GM23338 (cell line): Measurements from ENCODE around the gene ELMO3. TPM values are rescaled to one million over a fixed set of nuclear protein-coding genes. Genes with fewer than 3 reads are reported as not detected.

Experiments used
- CREB1 ChIP-seq: fragments of 250-450 bp; sonication (Bioruptor Pico); IDR thresholded peaks from 2 replicates; pipeline ENCODE4 v1.5.0; 2020; ENCODE audit warnings: low read depth, mild to moderate bottlenecking, moderate library complexity
- EZH2 ChIP-seq: fragments of 200-600 bp; sonication (generic); IDR thresholded peaks from one replicate; pipeline ENCODE4 v1.8.0; 2017; ENCODE audit warnings: antibody characterized with exemption, mild to moderate bottlenecking, low read depth; ENCODE audit not compliant: unreplicated experiment
- EZH2phosphoT487 ChIP-seq: fragments of 200-600 bp; sonication (generic); IDR thresholded peaks from one replicate; pipeline ENCODE4 v1.8.1; 2018; ENCODE audit warnings: antibody characterized with exemption; ENCODE audit not compliant: unreplicated experiment
- JUNB ChIP-seq: IDR thresholded peaks from one replicate; pipeline ENCODE4 v1.6.1; 2016; ENCODE audit warnings: antibody characterized with exemption; ENCODE audit not compliant: unreplicated experiment
- NANOG ChIP-seq: IDR thresholded peaks from 2 replicates; pipeline ENCODE4 v1.6.1; 2016; ENCODE audit warnings: antibody characterized with exemption, borderline replicate concordance
- ZNF114 ChIP-seq: fragments of 250-450 bp; sonication (Bioruptor Pico); IDR thresholded peaks from 2 replicates; pipeline ENCODE4 v1.5.0; 2020; ENCODE audit warnings: mild to moderate bottlenecking, moderate library complexity
- ZNF331 ChIP-seq: fragments of 250-450 bp; sonication (Bioruptor Pico); IDR thresholded peaks from 2 replicates; pipeline ENCODE4 v1.5.0; 2020; ENCODE audit warnings: low read depth, mild to moderate bottlenecking, moderate library complexity
- polyA plus RNA-seq: library from polyadenylated mRNA; unstranded; fragments of >200 nt; fragmentation: Nextera tagmentation; extraction: Ambion mirVana; gene quantifications from 2 replicates; pipeline ENCODE4 v1.2.1, GENCODE V29; 2016
- total RNA-seq: library from RNA; depleted of rRNA; stranded (reverse); fragments of >200 nt; shearing (Covaris generic); gene quantifications from 2 replicates; pipeline ENCODE4 v1.2.3, GENCODE V29; 2014
- TF ChIP-seq, protein P1 (sequence below): fragments of 250-450 bp; sonication (Bioruptor Pico); IDR thresholded peaks from 2 replicates; pipeline ENCODE4 v1.5.0; 2020; ENCODE audit warnings: mild to moderate bottlenecking, moderate library complexity
- TF ChIP-seq, protein P2 (sequence below), 2 experiments: fragments of 200-600 bp in 1 of 2; sonication (generic) in 1 of 2; conservative IDR thresholded peaks; 2 replicates each; pipeline versions ENCODE4 v1.5.1 to v1.6.1; 2016 to 2017; ENCODE audit warnings: antibody characterized with exemption in 2 of 2, low read depth in 2 of 2, mild to moderate bottlenecking in 2 of 2, moderate library complexity in 1 of 2
- TF ChIP-seq, protein P3 (sequence below): IDR thresholded peaks from 2 replicates; pipeline ENCODE4 v1.6.1; 2016; ENCODE audit warnings: antibody characterized with exemption

ELMO3 gene
- total and polyA plus RNA-seq, 2 experiments from 2014 or later, result 4.7 to 16.2 TPM

DNA sequence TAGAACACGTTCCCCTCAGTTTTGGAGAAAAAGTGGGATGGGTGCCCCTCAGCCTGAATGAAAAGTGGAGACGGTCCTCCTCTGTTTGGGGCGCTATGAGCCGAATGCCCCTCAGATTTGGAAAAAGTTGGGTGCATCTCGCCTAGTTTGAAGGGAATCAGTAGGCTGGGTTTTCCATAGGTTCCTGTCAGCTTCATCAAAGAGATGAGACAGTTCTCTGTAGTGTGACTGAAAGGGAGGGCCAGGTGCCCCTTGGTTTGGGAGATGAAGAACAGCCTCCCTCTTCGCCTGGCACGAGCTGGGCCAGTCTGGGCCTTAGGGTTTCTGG lies 49.1 kb downstream of the ELMO3 start (continued):
- TF ChIP-seq, protein P1, sequence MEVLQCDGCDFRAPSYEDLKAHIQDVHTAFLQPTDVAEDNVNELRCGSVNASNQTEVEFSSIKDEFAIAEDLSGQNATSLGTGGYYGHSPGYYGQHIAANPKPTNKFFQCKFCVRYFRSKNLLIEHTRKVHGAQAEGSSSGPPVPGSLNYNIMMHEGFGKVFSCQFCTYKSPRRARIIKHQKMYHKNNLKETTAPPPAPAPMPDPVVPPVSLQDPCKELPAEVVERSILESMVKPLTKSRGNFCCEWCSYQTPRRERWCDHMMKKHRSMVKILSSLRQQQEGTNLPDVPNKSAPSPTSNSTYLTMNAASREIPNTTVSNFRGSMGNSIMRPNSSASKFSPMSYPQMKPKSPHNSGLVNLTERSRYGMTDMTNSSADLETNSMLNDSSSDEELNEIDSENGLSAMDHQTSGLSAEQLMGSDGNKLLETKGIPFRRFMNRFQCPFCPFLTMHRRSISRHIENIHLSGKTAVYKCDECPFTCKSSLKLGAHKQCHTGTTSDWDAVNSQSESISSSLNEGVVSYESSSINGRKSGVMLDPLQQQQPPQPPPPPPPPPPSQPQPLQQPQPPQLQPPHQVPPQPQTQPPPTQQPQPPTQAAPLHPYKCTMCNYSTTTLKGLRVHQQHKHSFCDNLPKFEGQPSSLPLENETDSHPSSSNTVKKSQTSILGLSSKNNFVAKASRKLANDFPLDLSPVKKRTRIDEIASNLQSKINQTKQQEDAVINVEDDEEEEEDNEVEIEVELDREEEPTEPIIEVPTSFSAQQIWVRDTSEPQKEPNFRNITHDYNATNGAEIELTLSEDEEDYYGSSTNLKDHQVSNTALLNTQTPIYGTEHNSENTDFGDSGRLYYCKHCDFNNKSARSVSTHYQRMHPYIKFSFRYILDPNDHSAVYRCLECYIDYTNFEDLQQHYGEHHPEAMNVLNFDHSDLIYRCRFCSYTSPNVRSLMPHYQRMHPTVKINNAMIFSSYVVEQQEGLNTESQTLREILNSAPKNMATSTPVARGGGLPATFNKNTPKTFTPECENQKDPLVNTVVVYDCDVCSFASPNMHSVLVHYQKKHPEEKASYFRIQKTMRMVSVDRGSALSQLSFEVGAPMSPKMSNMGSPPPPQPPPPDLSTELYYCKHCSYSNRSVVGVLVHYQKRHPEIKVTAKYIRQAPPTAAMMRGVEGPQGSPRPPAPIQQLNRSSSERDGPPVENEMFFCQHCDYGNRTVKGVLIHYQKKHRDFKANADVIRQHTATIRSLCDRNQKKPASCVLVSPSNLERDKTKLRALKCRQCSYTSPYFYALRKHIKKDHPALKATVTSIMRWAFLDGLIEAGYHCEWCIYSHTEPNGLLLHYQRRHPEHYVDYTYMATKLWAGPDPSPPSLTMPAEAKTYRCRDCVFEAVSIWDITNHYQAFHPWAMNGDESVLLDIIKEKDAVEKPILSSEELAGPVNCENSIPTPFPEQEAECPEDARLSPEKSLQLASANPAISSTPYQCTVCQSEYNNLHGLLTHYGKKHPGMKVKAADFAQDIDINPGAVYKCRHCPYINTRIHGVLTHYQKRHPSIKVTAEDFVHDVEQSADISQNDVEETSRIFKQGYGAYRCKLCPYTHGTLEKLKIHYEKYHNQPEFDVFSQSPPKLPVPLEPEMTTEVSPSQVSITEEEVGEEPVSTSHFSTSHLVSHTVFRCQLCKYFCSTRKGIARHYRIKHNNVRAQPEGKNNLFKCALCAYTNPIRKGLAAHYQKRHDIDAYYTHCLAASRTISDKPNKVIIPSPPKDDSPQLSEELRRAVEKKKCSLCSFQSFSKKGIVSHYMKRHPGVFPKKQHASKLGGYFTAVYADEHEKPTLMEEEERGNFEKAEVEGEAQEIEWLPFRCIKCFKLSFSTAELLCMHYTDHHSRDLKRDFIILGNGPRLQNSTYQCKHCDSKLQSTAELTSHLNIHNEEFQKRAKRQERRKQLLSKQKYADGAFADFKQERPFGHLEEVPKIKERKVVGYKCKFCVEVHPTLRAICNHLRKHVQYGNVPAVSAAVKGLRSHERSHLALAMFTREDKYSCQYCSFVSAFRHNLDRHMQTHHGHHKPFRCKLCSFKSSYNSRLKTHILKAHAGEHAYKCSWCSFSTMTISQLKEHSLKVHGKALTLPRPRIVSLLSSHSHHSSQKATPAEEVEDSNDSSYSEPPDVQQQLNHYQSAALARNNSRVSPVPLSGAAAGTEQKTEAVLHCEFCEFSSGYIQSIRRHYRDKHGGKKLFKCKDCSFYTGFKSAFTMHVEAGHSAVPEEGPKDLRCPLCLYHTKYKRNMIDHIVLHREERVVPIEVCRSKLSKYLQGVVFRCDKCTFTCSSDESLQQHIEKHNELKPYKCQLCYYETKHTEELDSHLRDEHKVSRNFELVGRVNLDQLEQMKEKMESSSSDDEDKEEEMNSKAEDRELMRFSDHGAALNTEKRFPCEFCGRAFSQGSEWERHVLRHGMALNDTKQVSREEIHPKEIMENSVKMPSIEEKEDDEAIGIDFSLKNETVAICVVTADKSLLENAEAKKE (CRISPR knock-in tag), result no peak
- TF ChIP-seq, protein P2, sequence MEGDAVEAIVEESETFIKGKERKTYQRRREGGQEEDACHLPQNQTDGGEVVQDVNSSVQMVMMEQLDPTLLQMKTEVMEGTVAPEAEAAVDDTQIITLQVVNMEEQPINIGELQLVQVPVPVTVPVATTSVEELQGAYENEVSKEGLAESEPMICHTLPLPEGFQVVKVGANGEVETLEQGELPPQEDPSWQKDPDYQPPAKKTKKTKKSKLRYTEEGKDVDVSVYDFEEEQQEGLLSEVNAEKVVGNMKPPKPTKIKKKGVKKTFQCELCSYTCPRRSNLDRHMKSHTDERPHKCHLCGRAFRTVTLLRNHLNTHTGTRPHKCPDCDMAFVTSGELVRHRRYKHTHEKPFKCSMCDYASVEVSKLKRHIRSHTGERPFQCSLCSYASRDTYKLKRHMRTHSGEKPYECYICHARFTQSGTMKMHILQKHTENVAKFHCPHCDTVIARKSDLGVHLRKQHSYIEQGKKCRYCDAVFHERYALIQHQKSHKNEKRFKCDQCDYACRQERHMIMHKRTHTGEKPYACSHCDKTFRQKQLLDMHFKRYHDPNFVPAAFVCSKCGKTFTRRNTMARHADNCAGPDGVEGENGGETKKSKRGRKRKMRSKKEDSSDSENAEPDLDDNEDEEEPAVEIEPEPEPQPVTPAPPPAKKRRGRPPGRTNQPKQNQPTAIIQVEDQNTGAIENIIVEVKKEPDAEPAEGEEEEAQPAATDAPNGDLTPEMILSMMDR (conservative IDR thresholded peaks at IDR 0.05; ENCODE audit: low read depth in 2 of 2), result no peak
- no peak for TF ChIP-seq EZH2phosphoT487
- no peak for TF ChIP-seq JUNB
- TF ChIP-seq CREB1 (CRISPR knock-in tag), result no peak
- no peak for TF ChIP-seq ZNF114 (CRISPR knock-in tag)
- no peak for TF ChIP-seq EZH2
- TF ChIP-seq, protein P3, sequence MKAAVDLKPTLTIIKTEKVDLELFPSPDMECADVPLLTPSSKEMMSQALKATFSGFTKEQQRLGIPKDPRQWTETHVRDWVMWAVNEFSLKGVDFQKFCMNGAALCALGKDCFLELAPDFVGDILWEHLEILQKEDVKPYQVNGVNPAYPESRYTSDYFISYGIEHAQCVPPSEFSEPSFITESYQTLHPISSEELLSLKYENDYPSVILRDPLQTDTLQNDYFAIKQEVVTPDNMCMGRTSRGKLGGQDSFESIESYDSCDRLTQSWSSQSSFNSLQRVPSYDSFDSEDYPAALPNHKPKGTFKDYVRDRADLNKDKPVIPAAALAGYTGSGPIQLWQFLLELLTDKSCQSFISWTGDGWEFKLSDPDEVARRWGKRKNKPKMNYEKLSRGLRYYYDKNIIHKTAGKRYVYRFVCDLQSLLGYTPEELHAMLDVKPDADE, result no peak
- TF ChIP-seq NANOG, result no peak
- TF ChIP-seq ZNF331 (CRISPR knock-in tag), result no peak
